ENCODE results near the gene KCNIP3.

DNA sequence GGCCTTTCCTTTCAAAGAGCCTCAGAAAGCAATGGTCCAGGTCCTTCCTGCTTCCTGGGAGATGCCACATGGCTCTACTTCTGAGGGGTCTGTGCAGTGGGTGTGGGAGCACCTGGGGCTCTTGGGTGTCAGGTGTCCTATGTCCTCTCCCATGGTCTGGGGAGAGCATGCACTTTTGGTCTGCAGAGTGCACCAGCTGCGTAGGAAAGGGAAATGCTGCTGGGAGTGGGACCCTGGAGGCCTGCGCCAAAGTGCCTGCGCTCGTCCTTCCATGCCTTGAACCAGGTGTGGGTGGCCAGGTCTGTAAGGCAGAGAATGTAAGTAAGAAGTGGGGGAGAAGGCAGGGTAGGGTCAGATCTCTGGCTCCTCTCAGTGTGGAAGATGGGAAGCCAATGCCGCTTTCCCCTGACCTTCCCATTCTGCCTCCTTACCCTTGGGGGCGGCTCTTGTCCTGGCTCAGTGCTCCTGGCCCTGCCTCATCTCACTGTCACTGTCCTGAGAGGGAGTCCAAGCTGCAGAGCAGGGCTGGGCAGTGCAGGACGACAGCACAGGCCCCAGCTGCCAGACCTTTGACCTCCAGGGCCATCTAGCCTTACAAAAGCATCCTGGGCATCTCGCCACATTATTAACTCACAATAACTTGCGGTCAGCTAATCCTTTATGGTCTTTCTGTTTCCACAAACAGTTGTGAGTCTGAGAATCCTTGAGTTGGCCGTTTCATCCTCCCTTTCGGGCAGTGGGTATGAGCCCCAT is 29.5 kb upstream of the KCNIP3 start:
- TF ChIP-seq, protein P1, sequence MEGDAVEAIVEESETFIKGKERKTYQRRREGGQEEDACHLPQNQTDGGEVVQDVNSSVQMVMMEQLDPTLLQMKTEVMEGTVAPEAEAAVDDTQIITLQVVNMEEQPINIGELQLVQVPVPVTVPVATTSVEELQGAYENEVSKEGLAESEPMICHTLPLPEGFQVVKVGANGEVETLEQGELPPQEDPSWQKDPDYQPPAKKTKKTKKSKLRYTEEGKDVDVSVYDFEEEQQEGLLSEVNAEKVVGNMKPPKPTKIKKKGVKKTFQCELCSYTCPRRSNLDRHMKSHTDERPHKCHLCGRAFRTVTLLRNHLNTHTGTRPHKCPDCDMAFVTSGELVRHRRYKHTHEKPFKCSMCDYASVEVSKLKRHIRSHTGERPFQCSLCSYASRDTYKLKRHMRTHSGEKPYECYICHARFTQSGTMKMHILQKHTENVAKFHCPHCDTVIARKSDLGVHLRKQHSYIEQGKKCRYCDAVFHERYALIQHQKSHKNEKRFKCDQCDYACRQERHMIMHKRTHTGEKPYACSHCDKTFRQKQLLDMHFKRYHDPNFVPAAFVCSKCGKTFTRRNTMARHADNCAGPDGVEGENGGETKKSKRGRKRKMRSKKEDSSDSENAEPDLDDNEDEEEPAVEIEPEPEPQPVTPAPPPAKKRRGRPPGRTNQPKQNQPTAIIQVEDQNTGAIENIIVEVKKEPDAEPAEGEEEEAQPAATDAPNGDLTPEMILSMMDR (IDR thresholded peaks at IDR 0.05): no peak
- no peak for TF ChIP-seq EZH2 (IDR thresholded peaks at IDR 0.05; ENCODE audit: borderline replicate concordance, insufficient read depth, low read depth, low read length, poor library complexity, severe bottlenecking)

Data from B cell (primary cell).